CD4-positive, alpha-beta T cell (primary cell): Measurements from ENCODE around the gene PRDM16. TPM values are rescaled to one million over a fixed set of nuclear protein-coding genes. Genes with fewer than 3 reads are reported as not detected.

ENCODE experiments used
- ATAC-seq: fragments of 200-7000 bp; cut with Tn5 transposase; one replicate; pipeline ENCODE4 v1.10.0; 2022; ENCODE audit warnings: mild to moderate bottlenecking; ENCODE audit not compliant: poor library complexity
- CTCF ChIA-PET: fragments of 350-600 bp; sonication (Branson Sonifier 250); formaldehyde crosslinking; loops from one replicate; lab custom pipeline; 2021; ENCODE audit warnings: antibody characterized with exemption, inconsistent platforms; lab: Charles Lee
- POLR2A ChIA-PET: fragments of 350-600 bp; sonication (Branson Sonifier 250); formaldehyde crosslinking; loops from one replicate; lab custom pipeline; 2021; ENCODE audit warnings: antibody characterized with exemption, inconsistent platforms; lab: Charles Lee
- DNase-seq, 14 experiments: peaks; one replicate each; pipeline ENCODE4 v3.0.0-alpha.2; 2013 to 2020; ENCODE audit warnings: mixed read lengths in 2 of 14
- H3K27ac ChIP-seq, 2 donors: one replicate each; pipeline versions ENCODE4 v1.5.1 to v1.7.0; 2013; ENCODE audit warnings: low read length in 2 of 2, low read depth in 1 of 2, mild to moderate bottlenecking in 1 of 2
- H3K27me3 ChIP-seq, 2 experiments: 1 replicate in 1 of 2; 2 replicates in 1 of 2; pipeline versions ENCODE4 v1.6.1 to v1.7.0; 2013; ENCODE audit warnings: low read length in 2 of 2, control low read depth in 1 of 2, mild to moderate bottlenecking in 1 of 2, moderate library complexity in 1 of 2; ENCODE audit not compliant: insufficient read depth in 2 of 2, control insufficient read depth in 1 of 2
- H3K36me3 ChIP-seq: one replicate; pipeline ENCODE4 v1.6.1; 2013; ENCODE audit warnings: low read length, control low read depth; ENCODE audit not compliant: insufficient read depth
- H3K4me1 ChIP-seq: one replicate; pipeline ENCODE4 v1.6.1; 2013; ENCODE audit warnings: low read length, control low read depth; ENCODE audit not compliant: insufficient read depth
- H3K4me3 ChIP-seq: one replicate; pipeline ENCODE4 v1.5.1; 2013; ENCODE audit warnings: mild to moderate bottlenecking, low read length, moderate library complexity
- H3K9me3 ChIP-seq, 2 experiments: 1 replicate in 1 of 2; 2 replicates in 1 of 2; pipeline versions ENCODE4 v1.6.1 to v1.7.0; 2013; ENCODE audit warnings: low read length in 2 of 2, mild to moderate bottlenecking in 2 of 2, control low read depth in 1 of 2, moderate library complexity in 1 of 2; ENCODE audit not compliant: control insufficient read depth in 1 of 2, insufficient read depth in 1 of 2
- H3K27ac Mint-ChIP-seq: one replicate; pipeline ENCODE4 v1.8.0; 2020; ENCODE audit warnings: mixed read lengths
- H3K27me3 Mint-ChIP-seq: one replicate; pipeline ENCODE4 v1.8.0; 2021; ENCODE audit warnings: mixed read lengths
- H3K36me3 Mint-ChIP-seq: one replicate; pipeline ENCODE4 v1.8.0; 2021; ENCODE audit warnings: low read depth, mixed read lengths
- H3K4me1 Mint-ChIP-seq: one replicate; pipeline ENCODE4 v1.8.0; 2021; ENCODE audit warnings: low read depth, mixed read lengths
- H3K4me3 Mint-ChIP-seq: one replicate; pipeline ENCODE4 v1.8.0; 2020; ENCODE audit warnings: mild to moderate bottlenecking, mixed read lengths
- H3K9me3 Mint-ChIP-seq: one replicate; pipeline ENCODE4 v1.8.0; 2020; ENCODE audit warnings: mixed read lengths
- CTCF ChIP-seq: fragments of 200-600 bp; IDR thresholded peaks from one replicate; pipeline ENCODE4 v1.8.0; 2022; ENCODE audit warnings: antibody characterized with exemption, mild to moderate bottlenecking
- intact Hi-C, 2 experiments: fragments of 100-400 bp; cut with DNase I in 1 of 2; cut with micrococcal nuclease in 1 of 2; formaldehyde crosslinking; loops; one replicate each; pipeline versions ENCODE4 v1.15.1 to v1.9.0; 2023 to 2025; cut with DNase I, micrococcal nuclease
- total RNA-seq, 174 experiments: library from RNA in 2 of 174; stranded (reverse) in 2 of 174; gene quantifications; one replicate each; pipeline ENCODE4 v1.2.3 and lab custom pipeline; 2021 to 2026

PRDM16 gene
- total RNA-seq, 2 experiments from 2014 or later = not detected

- intact Hi-C loops = no loop called here
- Histone ChIP-seq H3K36me3 (no peaks in the 10 kb centered on the region), H3K9me3 (peaks cover 0 to 4% of the 10 kb centered on the region in 2 experiments), H3K4me1 (no peaks in the 10 kb centered on the region), H3K27ac (no peak overlapping the region), H3K4me3 (no peak overlapping the region), H3K27me3 (peaks cover 3 to 6% of the 10 kb centered on the region in 2 experiments)
- no peak for DNase-seq
- no peak for ATAC-seq
- no peak for TF ChIP-seq CTCF
- POLR2A ChIA-PET = no interaction called here
- Mint-ChIP-seq H3K27ac (no peak overlapping the region), H3K4me3 (no peak overlapping the region), H3K36me3 (no peaks in the 10 kb centered on the region), H3K9me3 (no peaks in the 10 kb centered on the region), H3K4me1 (no peaks in the 10 kb centered on the region), H3K27me3 (peaks cover 4% of the 10 kb centered on the region)
- CTCF ChIA-PET = no interaction called here
Measured at GRCh38 chr1:3265835-3266805, 197.1 kb downstream of the PRDM16 start.

GRCh38 chr1:3266870-3267549 is 198.0 kb downstream of the PRDM16 start:
- no peak for DNase-seq
- H3K4me3 ChIP-seq = no peak overlapping the region
- H3K9me3 Mint-ChIP-seq = no peaks in the 10 kb centered on the region
- H3K36me3 ChIP-seq = no peaks in the 10 kb centered on the region
- no peaks in the 10 kb centered on the region for H3K36me3 Mint-ChIP-seq
- TF ChIP-seq CTCF = no peak
- H3K4me1 ChIP-seq = no peaks in the 10 kb centered on the region
- H3K27ac ChIP-seq = no peak overlapping the region
- no peak overlapping the region for H3K4me3 Mint-ChIP-seq
- ChIA-PET CTCF (no interaction called here), POLR2A (no interaction called here)
- H3K9me3 ChIP-seq = no peaks in the 10 kb centered on the region
- ATAC-seq = no peak
- H3K27ac Mint-ChIP-seq = no peak overlapping the region
- no peaks in the 10 kb centered on the region for H3K4me1 Mint-ChIP-seq
- peaks cover 4% of the 10 kb centered on the region for H3K27me3 Mint-ChIP-seq
- intact Hi-C loops = no loop called here
- peaks cover 3 to 6% of the 10 kb centered on the region in 2 experiments for H3K27me3 ChIP-seq

GRCh38 chr1:3267550-3268270 is 198.7 kb downstream of the PRDM16 start:
- POLR2A ChIA-PET = no interaction called here
- Histone ChIP-seq H3K4me3 (no peak overlapping the region), H3K27me3 (peaks cover 3 to 6% of the 10 kb centered on the region in 2 experiments), H3K4me1 (no peaks in the 10 kb centered on the region), H3K27ac (no peak overlapping the region), H3K36me3 (no peaks in the 10 kb centered on the region), H3K9me3 (no peaks in the 10 kb centered on the region)
- CTCF ChIA-PET = no interaction called here
- ATAC-seq (no peak), DNase-seq (no peak)
- intact Hi-C loops = no loop called here
- Mint-ChIP-seq H3K4me1 (no peaks in the 10 kb centered on the region), H3K36me3 (no peaks in the 10 kb centered on the region), H3K4me3 (no peak overlapping the region), H3K27ac (no peak overlapping the region), H3K27me3 (peaks cover 4% of the 10 kb centered on the region), H3K9me3 (no peaks in the 10 kb centered on the region)
- no peak for TF ChIP-seq CTCF
